SU-DHL-6 (cell line): ENCODE results near the gene KATNIP.

Source experiments
- H2AFZ ChIP-seq: fragments of 200-600 bp; sonication (generic); 2 replicates; pipeline ENCODE4 v1.6.1; 2014; ENCODE audit warnings: low read depth, mild to moderate bottlenecking, moderate library complexity, mixed read lengths, antibody characterized with exemption, low read length; ENCODE audit not compliant: severe bottlenecking
- H3F3A ChIP-seq: fragments of 200-600 bp; shearing (Covaris generic); 2 replicates; pipeline ENCODE4 v1.6.0; 2016; ENCODE audit warnings: antibody characterized with exemption, mild to moderate bottlenecking; ENCODE audit not compliant: insufficient read depth
- H3K27ac ChIP-seq: fragments of 200-600 bp; sonication (generic); 2 replicates; pipeline ENCODE4 v1.5.1; 2016; ENCODE audit warnings: low read depth, mild to moderate bottlenecking, low read length, moderate library complexity, mixed read lengths
- H3K27me3 ChIP-seq: fragments of 200-600 bp; sonication (generic), shearing (Covaris generic); 2 replicates; pipeline ENCODE4 v1.6.0; 2014; ENCODE audit warnings: mild to moderate bottlenecking, low read length
- H3K36me3 ChIP-seq: fragments of 200-600 bp; sonication (generic); 2 replicates; pipeline ENCODE4 v1.6.1; 2014; ENCODE audit warnings: mild to moderate bottlenecking, low read length, mixed read lengths
- H3K4me2 ChIP-seq: fragments of 300-600, 200-600 bp; shearing (Covaris generic), sonication (generic); 2 replicates; pipeline ENCODE4 v1.6.0; 2014; ENCODE audit warnings: low read length, low read depth, mild to moderate bottlenecking; ENCODE audit not compliant: poor library complexity, severe bottlenecking
- H3K4me3 ChIP-seq: fragments of 200-600 bp; sonication (generic); 2 replicates; pipeline ENCODE4 v1.5.1; 2014; ENCODE audit warnings: antibody characterized with exemption, low read length, mild to moderate bottlenecking, mixed read lengths; ENCODE audit not compliant: insufficient read depth, poor library complexity, severe bottlenecking
- H3K79me2 ChIP-seq: fragments of 200-600 bp; sonication (generic); 2 replicates; pipeline ENCODE4 v1.6.1; 2014; ENCODE audit warnings: mild to moderate bottlenecking, low read length, moderate library complexity; ENCODE audit not compliant: insufficient read depth
- H3K9ac ChIP-seq: fragments of 200-600 bp; sonication (generic); 2 replicates; pipeline ENCODE4 v1.7.0; 2014; ENCODE audit warnings: mild to moderate bottlenecking, low read length
- H3K9me2 ChIP-seq: fragments of 200-600 bp; sonication (generic); replicated peaks from 2 replicates; pipeline ENCODE4 v1.6.1; 2014; ENCODE audit warnings: low read length; ENCODE audit not compliant: insufficient read depth
- H3K9me3 ChIP-seq: fragments of 200-600 bp; sonication (generic); 2 replicates; pipeline ENCODE4 v1.6.1; 2014; ENCODE audit warnings: low read length, mixed read lengths; ENCODE audit not compliant: insufficient read depth
- H4K20me1 ChIP-seq: fragments of 200-600 bp; sonication (generic); 2 replicates; pipeline ENCODE4 v1.6.1; 2014; ENCODE audit warnings: low read depth, mild to moderate bottlenecking, antibody characterized with exemption, low read length, moderate library complexity, mixed read lengths
- CTCF ChIP-seq: fragments of 200-600 bp; sonication (generic); IDR thresholded peaks from one replicate; pipeline ENCODE4 v1.5.1; 2017; ENCODE audit warnings: antibody characterized with exemption, mild to moderate bottlenecking, low read length, moderate library complexity; ENCODE audit not compliant: insufficient read depth, poor library complexity, severe bottlenecking
- EZH2phosphoT487 ChIP-seq: fragments of 200-600 bp; sonication (generic), shearing (Covaris generic); conservative IDR thresholded peaks from 2 replicates; pipeline ENCODE4 v1.6.1; 2018; ENCODE audit warnings: mild to moderate bottlenecking, antibody characterized with exemption, low read length, moderate library complexity, mixed read lengths

The KATNIP gene

GRCh38 chr16:27531826-27532800 lies 17.8 kb upstream of the KATNIP start:
- TF ChIP-seq EZH2phosphoT487 (no peak), CTCF (no peak)
- Histone ChIP-seq H3K36me3 (no peaks in the 10 kb centered on the region), H3K9me2 (no peaks in the 10 kb centered on the region), H2AFZ (no peak overlapping the region), H3K27me3 (no peaks in the 10 kb centered on the region), H3K4me2 (no peak overlapping the region), H3K27ac (no peak overlapping the region), H3K79me2 (no peaks in the 10 kb centered on the region), H4K20me1 (no peaks in the 10 kb centered on the region), H3K9me3 (no peaks in the 10 kb centered on the region), H3F3A (no peaks in the 10 kb centered on the region), H3K4me3 (no peak overlapping the region), H3K9ac (no peak overlapping the region)

GRCh38 chr16:27534256-27534655 lies 15.7 kb upstream of the KATNIP start:
- Histone ChIP-seq H3K9me3 (no peaks in the 10 kb centered on the region), H3K27me3 (no peaks in the 10 kb centered on the region), H3F3A (no peaks in the 10 kb centered on the region), H3K27ac (no peak overlapping the region), H3K9me2 (no peaks in the 10 kb centered on the region), H3K79me2 (no peaks in the 10 kb centered on the region), H4K20me1 (no peaks in the 10 kb centered on the region), H3K9ac (no peak overlapping the region), H3K4me2 (no peak overlapping the region), H3K36me3 (no peaks in the 10 kb centered on the region), H2AFZ (no peak overlapping the region), H3K4me3 (no peak overlapping the region)
- TF ChIP-seq CTCF (no peak), EZH2phosphoT487 (no peak)

GRCh38 chr16:27538528-27538927 lies 11.4 kb upstream of the KATNIP start:
- H3K79me2 ChIP-seq: no peaks in the 10 kb centered on the region

More at GRCh38 chr16:27538528-27538927, 11.4 kb upstream of the KATNIP start:
- Histone ChIP-seq H3K4me3 (no peak overlapping the region), H3K9me3 (no peaks in the 10 kb centered on the region), H3K36me3 (no peaks in the 10 kb centered on the region), H3F3A (no peaks in the 10 kb centered on the region), H4K20me1 (no peaks in the 10 kb centered on the region), H3K4me2 (no peak overlapping the region), H3K27me3 (no peaks in the 10 kb centered on the region), H3K27ac (no peak overlapping the region), H3K9me2 (no peaks in the 10 kb centered on the region), H2AFZ (no peak overlapping the region), H3K9ac (no peak overlapping the region)
- no peak for TF ChIP-seq CTCF
